GM12801 (cell line): ENCODE results near the gene FHIP1A.
A peak's percentile ranks its signal among the peaks of the same experiment; 100 is the strongest.

Experiments used
- TF ChIP-seq, protein P1 (sequence below): IDR thresholded peaks from one replicate; pipeline ENCODE4 v1.5.1; 2011; ENCODE audit warnings: control low read depth; ENCODE audit not compliant: insufficient read length; ENCODE audit errors: extremely low read depth

The FHIP1A gene

DNA sequence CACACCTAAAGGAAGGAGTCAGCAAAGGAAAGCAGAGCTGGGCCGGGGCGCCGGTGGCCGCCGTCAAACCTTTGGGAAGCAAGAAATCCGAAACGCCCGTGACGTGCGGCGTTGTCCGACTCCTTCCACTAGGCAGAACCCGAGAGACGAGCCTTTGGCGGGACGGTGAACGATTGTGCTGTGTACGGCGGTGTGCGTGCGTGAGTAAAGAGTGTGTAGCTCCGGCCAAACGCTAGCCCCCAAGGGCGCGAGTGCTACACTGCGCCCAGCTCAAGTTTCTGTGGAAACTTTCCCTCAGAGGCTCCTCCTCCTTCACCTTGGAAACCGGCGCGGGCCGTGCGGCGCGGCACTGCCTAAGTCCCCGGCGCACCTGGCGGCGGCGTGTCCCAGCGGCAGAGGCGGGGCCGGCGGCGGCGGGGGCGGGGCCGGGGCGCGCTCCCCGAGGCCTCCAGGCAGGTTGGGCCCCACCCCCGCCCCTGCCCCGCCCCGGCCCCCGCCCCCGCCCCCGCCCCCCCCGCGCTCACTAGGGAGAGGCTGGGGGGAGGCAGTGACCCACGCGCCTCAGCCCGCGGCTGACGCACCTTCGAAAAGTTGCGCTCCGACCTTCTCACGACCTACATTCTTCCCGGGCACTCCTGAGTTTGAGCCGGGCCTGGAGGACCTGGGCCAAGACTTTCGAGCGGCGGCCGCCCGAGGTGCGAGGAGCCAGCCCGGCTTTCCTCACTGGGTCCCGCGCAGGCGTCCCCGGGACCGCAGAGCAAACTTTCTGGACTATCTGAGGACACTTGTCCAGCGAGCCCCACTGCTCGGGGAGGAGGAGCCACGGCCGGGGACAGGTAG is at the start of gene FHIP1A:
Gene FHIP1A, plus strand, starts transcription at position 547 of the 840 bp plus-strand sequence. CDS start 157,084 bp downstream, outside the sequence.
- TF ChIP-seq, protein P1, sequence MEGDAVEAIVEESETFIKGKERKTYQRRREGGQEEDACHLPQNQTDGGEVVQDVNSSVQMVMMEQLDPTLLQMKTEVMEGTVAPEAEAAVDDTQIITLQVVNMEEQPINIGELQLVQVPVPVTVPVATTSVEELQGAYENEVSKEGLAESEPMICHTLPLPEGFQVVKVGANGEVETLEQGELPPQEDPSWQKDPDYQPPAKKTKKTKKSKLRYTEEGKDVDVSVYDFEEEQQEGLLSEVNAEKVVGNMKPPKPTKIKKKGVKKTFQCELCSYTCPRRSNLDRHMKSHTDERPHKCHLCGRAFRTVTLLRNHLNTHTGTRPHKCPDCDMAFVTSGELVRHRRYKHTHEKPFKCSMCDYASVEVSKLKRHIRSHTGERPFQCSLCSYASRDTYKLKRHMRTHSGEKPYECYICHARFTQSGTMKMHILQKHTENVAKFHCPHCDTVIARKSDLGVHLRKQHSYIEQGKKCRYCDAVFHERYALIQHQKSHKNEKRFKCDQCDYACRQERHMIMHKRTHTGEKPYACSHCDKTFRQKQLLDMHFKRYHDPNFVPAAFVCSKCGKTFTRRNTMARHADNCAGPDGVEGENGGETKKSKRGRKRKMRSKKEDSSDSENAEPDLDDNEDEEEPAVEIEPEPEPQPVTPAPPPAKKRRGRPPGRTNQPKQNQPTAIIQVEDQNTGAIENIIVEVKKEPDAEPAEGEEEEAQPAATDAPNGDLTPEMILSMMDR = no peak

GRCh38 chr4:151359576-151359975 is 49.4 kb upstream of the FHIP1A start:
- TF ChIP-seq, protein P1 = no peak

GRCh38 chr4:151361126-151361525 is 47.9 kb upstream of the FHIP1A start:
- TF ChIP-seq, protein P1 = no peak

DNA sequence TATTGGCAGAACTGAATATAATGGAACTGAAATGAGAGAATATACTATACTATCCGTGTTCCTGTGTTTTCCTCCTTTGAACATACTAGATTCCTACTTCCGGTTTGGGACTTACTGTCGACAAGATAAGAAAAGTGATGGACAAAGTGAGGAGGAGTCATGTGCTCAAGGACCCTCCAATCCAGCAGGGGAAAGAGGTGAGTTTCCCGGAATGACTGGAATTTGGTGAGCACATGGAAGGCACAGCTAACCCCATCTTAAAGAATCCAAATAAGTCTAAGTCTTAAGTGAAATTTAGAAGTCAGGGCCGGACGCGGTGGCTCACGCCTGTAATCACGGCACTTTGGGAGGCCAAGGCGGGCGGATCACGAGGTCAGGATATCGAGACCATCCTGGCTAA is 47.0 kb upstream of the FHIP1A start:
- TF ChIP-seq, protein P1 = no peak

DNA sequence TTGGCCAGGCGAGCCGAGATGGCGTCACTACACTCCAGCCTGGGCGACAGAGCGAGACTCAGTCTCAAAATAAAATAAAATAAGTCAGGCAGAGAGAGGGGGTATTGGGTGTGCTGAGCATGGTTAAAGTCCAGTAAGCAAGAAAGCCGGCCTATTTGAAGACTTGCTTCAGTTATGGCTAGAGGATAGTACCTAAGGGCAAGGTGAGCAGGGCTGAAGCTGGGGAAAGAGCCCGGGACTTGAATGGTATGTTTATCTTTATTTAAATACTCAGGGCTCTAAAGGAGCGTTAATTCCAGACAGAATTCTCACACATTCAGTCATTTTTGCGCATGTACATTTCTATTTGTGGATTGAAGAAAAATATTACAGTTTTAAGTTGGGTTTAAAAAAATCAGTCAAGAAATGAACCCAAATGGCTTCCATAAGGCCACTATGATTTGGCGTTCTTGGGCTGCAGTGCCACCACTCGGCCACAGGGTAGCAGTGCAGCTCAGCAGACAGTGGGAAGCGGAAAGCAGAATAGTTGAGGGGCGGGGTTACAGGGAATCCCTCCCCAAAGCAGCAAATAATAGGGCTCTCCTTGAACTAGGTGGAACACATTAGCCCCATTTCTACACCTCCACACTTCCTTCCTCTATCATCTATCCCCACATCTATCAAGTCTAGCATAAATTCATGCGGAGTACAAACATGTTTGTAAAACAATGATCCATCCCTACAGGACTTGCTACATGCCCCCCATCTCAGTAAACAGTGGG is 46.4 kb upstream of the FHIP1A start:
- TF ChIP-seq, protein P1 = peak; percentile 43

DNA sequence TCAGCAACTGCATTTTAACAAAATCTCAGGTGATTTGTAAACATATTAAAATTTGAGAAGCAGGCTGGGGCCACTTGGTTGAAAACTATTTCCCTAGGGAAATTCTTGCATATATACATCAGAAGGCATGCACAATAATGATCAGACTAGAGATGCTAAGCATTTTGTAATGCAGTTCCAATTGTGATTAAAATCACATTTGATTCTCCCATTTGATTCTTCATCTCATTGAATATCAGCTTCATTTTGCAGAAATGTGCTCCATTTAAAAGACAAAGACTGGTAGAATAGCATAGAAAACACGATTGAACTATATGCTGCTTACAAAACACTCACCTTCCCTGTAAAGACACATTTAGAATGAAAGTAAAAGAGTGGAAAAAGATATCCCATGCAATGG is 32.4 kb upstream of the FHIP1A start:
- TF ChIP-seq, protein P1 = no peak

- TF ChIP-seq, protein P1 = no peak
Observed at GRCh38 chr4:151389311-151389710, 19.7 kb upstream of the FHIP1A start.
